Neural progenitor cell (in vitro differentiated cells): Measurements from ENCODE around the gene COL23A1. TPM values are rescaled to one million over a fixed set of nuclear protein-coding genes. Genes with fewer than 3 reads are reported as not detected.

ENCODE experiments used
- DNase-seq: peaks from one replicate; pipeline ENCODE4 v3.0.0-alpha.2; 2016; ENCODE audit warnings: low spot score
- H2AFZ ChIP-seq: fragments of 200-600 bp; sonication (generic); replicated peaks from 2 replicates; pipeline ENCODE4 v1.6.1; 2016; ENCODE audit warnings: antibody characterized with exemption
- H3F3A ChIP-seq: fragments of 200-600 bp; sonication (generic); 2 replicates; pipeline ENCODE4 v1.6.1; 2016; ENCODE audit warnings: antibody characterized with exemption, low read depth
- H3K27ac ChIP-seq: fragments of 200-600 bp; sonication (generic); 2 replicates; pipeline ENCODE4 v1.5.1; 2016; ENCODE audit warnings: mild to moderate bottlenecking
- H3K27me3 ChIP-seq: fragments of 200-600 bp; sonication (generic); 2 replicates; pipeline ENCODE4 v1.6.1; 2016; ENCODE audit warnings: mild to moderate bottlenecking, moderate library complexity
- H3K36me3 ChIP-seq: fragments of 200-600 bp; sonication (generic); 2 replicates; pipeline ENCODE4 v1.5.1; 2016
- H3K4me1 ChIP-seq: fragments of 200-600 bp; sonication (generic); 2 replicates; pipeline ENCODE4 v1.6.1; 2016; ENCODE audit warnings: mixed run types
- H3K4me2 ChIP-seq: fragments of 200-600 bp; sonication (generic); 2 replicates; pipeline ENCODE4 v1.6.1; 2016
- H3K4me3 ChIP-seq: fragments of 200-600 bp; sonication (generic); 2 replicates; pipeline ENCODE4 v1.5.1; 2016
- H3K79me2 ChIP-seq: fragments of 200-600 bp; sonication (generic); 2 replicates; pipeline ENCODE4 v1.6.1; 2016; ENCODE audit warnings: low read depth
- H3K9ac ChIP-seq: fragments of 200-600 bp; sonication (generic); 2 replicates; pipeline ENCODE4 v1.6.1; 2016
- H3K9me3 ChIP-seq: fragments of 200-600 bp; sonication (generic); 2 replicates; pipeline ENCODE4 v1.5.1; 2016; ENCODE audit warnings: low read depth
- H4K20me1 ChIP-seq: fragments of 200-600 bp; sonication (generic); 2 replicates; pipeline ENCODE4 v1.6.1; 2016; ENCODE audit warnings: low read depth
- H3K27ac Mint-ChIP-seq: 3 replicates; pipeline ENCODE4 v1.8.0; 2021; ENCODE audit warnings: mixed read lengths
- H3K27me3 Mint-ChIP-seq: 2 replicates; pipeline ENCODE4 v1.8.0; 2022; ENCODE audit warnings: low read depth, mild to moderate bottlenecking, inconsistent platforms, moderate library complexity, mixed read lengths; ENCODE audit not compliant: insufficient read depth
- H3K36me3 Mint-ChIP-seq: 3 replicates; pipeline ENCODE4 v1.8.0; 2021; ENCODE audit warnings: mixed read lengths
- H3K4me1 Mint-ChIP-seq: 3 replicates; pipeline ENCODE4 v1.8.0; 2021; ENCODE audit warnings: mixed read lengths
- H3K4me3 Mint-ChIP-seq: 3 replicates; pipeline ENCODE4 v1.8.0; 2021; ENCODE audit warnings: mild to moderate bottlenecking, moderate library complexity, mixed read lengths
- H3K9me3 Mint-ChIP-seq: 3 replicates; pipeline ENCODE4 v1.8.0; 2020; ENCODE audit warnings: mixed read lengths
- CTCF ChIP-seq: fragments of 200-600 bp; sonication (generic); IDR thresholded peaks from 2 replicates; pipeline ENCODE4 v1.5.1; 2017; ENCODE audit warnings: antibody characterized with exemption, mild to moderate bottlenecking
- EZH2 ChIP-seq: fragments of 200-600 bp; sonication (generic); IDR thresholded peaks from 2 replicates; pipeline ENCODE4 v1.6.1; 2017; ENCODE audit warnings: antibody characterized with exemption, mild to moderate bottlenecking, moderate library complexity
- EZH2phosphoT487 ChIP-seq: fragments of 200-600 bp; sonication (generic); IDR thresholded peaks from 2 replicates; pipeline ENCODE4 v1.6.1; 2017; ENCODE audit warnings: antibody characterized with exemption
- total RNA-seq: library from RNA; depleted of rRNA; stranded (reverse); fragments of >200 nt; gene quantifications from 2 replicates; pipeline ENCODE4 v1.2.3, GENCODE V29; 2015; ENCODE audit warnings: low replicate concordance

The COL23A1 gene
- total RNA-seq, 1 donor from 2014 or later, result not detected

GRCh38 chr5:178192787-178193186, 397.4 kb downstream of the COL23A1 start:
- peaks cover 17% of the 10 kb centered on the region for H3F3A ChIP-seq
- H3K36me3 ChIP-seq, result no peaks in the 10 kb centered on the region
- DNase-seq, result no peak
- H2AFZ ChIP-seq, result no peak overlapping the region
- H3K4me3 ChIP-seq, result no peak overlapping the region
- no peak overlapping the region for H3K4me3 Mint-ChIP-seq
- H3K9me3 ChIP-seq, result no peaks in the 10 kb centered on the region
- peaks cover 5% of the 10 kb centered on the region for H3K27me3 Mint-ChIP-seq
- no peaks in the 10 kb centered on the region for H3K79me2 ChIP-seq
- no peaks in the 10 kb centered on the region for H4K20me1 ChIP-seq
- no peak overlapping the region for H3K27ac Mint-ChIP-seq
- H3K4me1 Mint-ChIP-seq, result peaks cover 29% of the 10 kb centered on the region
- H3K9ac ChIP-seq, result no peak overlapping the region
- peaks cover 14% of the 10 kb centered on the region for H3K4me1 ChIP-seq
- no peak overlapping the region for H3K27ac ChIP-seq
- H3K4me2 ChIP-seq, result no peak overlapping the region
- peaks cover 11% of the 10 kb centered on the region for H3K9me3 Mint-ChIP-seq
- no peak for TF ChIP-seq EZH2phosphoT487
- TF ChIP-seq EZH2, result no peak
- TF ChIP-seq CTCF, result no peak
- H3K36me3 Mint-ChIP-seq, result no peaks in the 10 kb centered on the region
- no peaks in the 10 kb centered on the region for H3K27me3 ChIP-seq

DNA sequence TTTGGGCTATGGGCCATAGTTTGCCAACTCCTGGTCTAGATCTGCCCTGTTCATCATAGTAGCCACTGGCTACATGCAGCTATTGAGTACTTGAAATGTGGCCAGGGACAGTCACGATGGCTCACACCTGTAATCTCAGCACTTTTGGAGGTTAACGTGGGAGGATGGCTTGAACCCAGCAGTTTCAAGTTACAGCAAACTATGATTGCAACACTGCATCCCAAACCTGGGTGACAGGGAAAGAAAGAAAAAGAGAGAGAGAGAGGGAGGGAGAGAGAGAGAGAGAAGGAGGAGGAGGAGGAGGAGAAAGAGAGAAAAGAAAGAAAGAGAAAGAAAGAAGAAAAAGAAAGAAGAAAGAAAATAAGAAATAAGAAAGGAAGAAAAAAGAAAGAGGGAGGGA, 397.9 kb downstream of the COL23A1 start:
- no peak overlapping the region for H3K4me3 Mint-ChIP-seq
- H2AFZ ChIP-seq, result no peak overlapping the region
- peaks cover 17% of the 10 kb centered on the region for H3F3A ChIP-seq
- H3K4me1 Mint-ChIP-seq, result peaks cover 27% of the 10 kb centered on the region
- no peak for DNase-seq
- no peak overlapping the region for H3K27ac Mint-ChIP-seq
- no peaks in the 10 kb centered on the region for H4K20me1 ChIP-seq
- no peaks in the 10 kb centered on the region for H3K27me3 ChIP-seq
- H3K9me3 ChIP-seq, result no peaks in the 10 kb centered on the region
- H3K4me2 ChIP-seq, result no peak overlapping the region
- peaks cover 14% of the 10 kb centered on the region for H3K4me1 ChIP-seq
- H3K4me3 ChIP-seq, result no peak overlapping the region
- peaks cover 3% of the 10 kb centered on the region for H3K27me3 Mint-ChIP-seq
- no peak overlapping the region for H3K27ac ChIP-seq
- peaks cover 11% of the 10 kb centered on the region for H3K9me3 Mint-ChIP-seq
- no peak overlapping the region for H3K9ac ChIP-seq
- no peaks in the 10 kb centered on the region for H3K79me2 ChIP-seq
- TF ChIP-seq EZH2, result no peak
- TF ChIP-seq CTCF, result no peak
- no peak for TF ChIP-seq EZH2phosphoT487
- no peaks in the 10 kb centered on the region for H3K36me3 ChIP-seq
- H3K36me3 Mint-ChIP-seq, result no peaks in the 10 kb centered on the region

- DNase-seq, result no peak
- no peak for TF ChIP-seq EZH2
- no peak for TF ChIP-seq EZH2phosphoT487
- no peak for TF ChIP-seq CTCF
Observed at GRCh38 chr5:178191661-178192060, 398.5 kb downstream of the COL23A1 start.

More at GRCh38 chr5:178191661-178192060, 398.5 kb downstream of the COL23A1 start:
- H3K36me3 ChIP-seq, result no peaks in the 10 kb centered on the region
- H2AFZ ChIP-seq, result no peak overlapping the region
- H3K9me3 Mint-ChIP-seq, result peaks cover 11% of the 10 kb centered on the region
- H3K9ac ChIP-seq, result no peak overlapping the region
- H3K36me3 Mint-ChIP-seq, result no peaks in the 10 kb centered on the region
- peaks cover 11% of the 10 kb centered on the region for H3K4me1 ChIP-seq
- H3K27me3 Mint-ChIP-seq, result peaks cover 3% of the 10 kb centered on the region
- H3K79me2 ChIP-seq, result no peaks in the 10 kb centered on the region
- no peak overlapping the region for H3K27ac Mint-ChIP-seq
- H4K20me1 ChIP-seq, result no peaks in the 10 kb centered on the region
- peaks cover 12% of the 10 kb centered on the region for H3F3A ChIP-seq
- no peak overlapping the region for H3K27ac ChIP-seq
- no peak overlapping the region for H3K4me3 Mint-ChIP-seq
- H3K9me3 ChIP-seq, result no peaks in the 10 kb centered on the region
- peaks cover 23% of the 10 kb centered on the region for H3K4me1 Mint-ChIP-seq
- no peak overlapping the region for H3K4me2 ChIP-seq
- H3K4me3 ChIP-seq, result no peak overlapping the region
- no peaks in the 10 kb centered on the region for H3K27me3 ChIP-seq
